GM19240 (cell line): ENCODE measurements around the gene ARHGEF1.
A peak's percentile ranks its signal among the peaks of the same experiment; 100 is the strongest.
"Not testable (repeated sequence)": the region's sequence is repeated elsewhere in the genome, so short reads cannot be mapped to it uniquely, and the experiment has no call there.

Source experiments
- DNase-seq: peaks from one replicate; pipeline ENCODE4 v3.0.0; 2011; ENCODE audit warnings: low spot score; ENCODE audit not compliant: insufficient read length

The ARHGEF1 gene

GRCh38 chr19:41929536-41930071 is 46.6 kb downstream of the ARHGEF1 start:
- no peak for DNase-seq

GRCh38 chr19:41930322-41930722 is 47.3 kb downstream of the ARHGEF1 start:
- DNase-seq, result no peak

- no peak for DNase-seq
Observed at GRCh38 chr19:41930926-41931592, 48.1 kb downstream of the ARHGEF1 start.

- DNase-seq, result no peak
Observed at GRCh38 chr19:41932259-41932719, 49.3 kb downstream of the ARHGEF1 start.

- DNase-seq, result no peak
Observed at GRCh38 chr19:41932720-41933332, 49.8 kb downstream of the ARHGEF1 start.

GRCh38 chr19:41933693-41934426 is 50.9 kb downstream of the ARHGEF1 start:
- DNase-seq, result no peak

- DNase-seq, result peak; percentile 95
Observed at GRCh38 chr19:41934849-41935374, 51.9 kb downstream of the ARHGEF1 start.

- DNase-seq, result no peak
Observed at GRCh38 chr19:41935760-41936415, 52.9 kb downstream of the ARHGEF1 start.

GRCh38 chr19:41936416-41936850 is 53.4 kb downstream of the ARHGEF1 start:
- DNase-seq, result no peak

GRCh38 chr19:41936961-41937360 is 54.0 kb downstream of the ARHGEF1 start:
- DNase-seq, result no peak

- no peak for DNase-seq
Observed at GRCh38 chr19:41937525-41938468, 54.8 kb downstream of the ARHGEF1 start.

- not testable (repeated sequence) for DNase-seq
Observed at GRCh38 chr19:41939209-41939608, 56.2 kb downstream of the ARHGEF1 start.

- DNase-seq, result no peak
Observed at GRCh38 chr19:41939861-41940730, 57.1 kb downstream of the ARHGEF1 start.

GRCh38 chr19:41940731-41941409 is 57.9 kb downstream of the ARHGEF1 start:
- DNase-seq, result no peak

- no peak for DNase-seq
Observed at GRCh38 chr19:41941410-41942202, 58.6 kb downstream of the ARHGEF1 start.

- no peak for DNase-seq
Observed at GRCh38 chr19:41944336-41944735, 61.4 kb downstream of the ARHGEF1 start.

- DNase-seq, result peak; percentile 90
Observed at GRCh38 chr19:41945135-41945766, 62.3 kb downstream of the ARHGEF1 start.
